HG02642 (cell line): Measurements from ENCODE around the gene NECAB2.

Source experiments
- ATAC-seq: cut with Tn5 transposase; IDR thresholded peaks from one replicate; pipeline ENCODE4 v1.9.1; 2021; ENCODE audit warnings: mild to moderate bottlenecking; ENCODE audit not compliant: unreplicated experiment, poor library complexity

NECAB2 gene

DNA sequence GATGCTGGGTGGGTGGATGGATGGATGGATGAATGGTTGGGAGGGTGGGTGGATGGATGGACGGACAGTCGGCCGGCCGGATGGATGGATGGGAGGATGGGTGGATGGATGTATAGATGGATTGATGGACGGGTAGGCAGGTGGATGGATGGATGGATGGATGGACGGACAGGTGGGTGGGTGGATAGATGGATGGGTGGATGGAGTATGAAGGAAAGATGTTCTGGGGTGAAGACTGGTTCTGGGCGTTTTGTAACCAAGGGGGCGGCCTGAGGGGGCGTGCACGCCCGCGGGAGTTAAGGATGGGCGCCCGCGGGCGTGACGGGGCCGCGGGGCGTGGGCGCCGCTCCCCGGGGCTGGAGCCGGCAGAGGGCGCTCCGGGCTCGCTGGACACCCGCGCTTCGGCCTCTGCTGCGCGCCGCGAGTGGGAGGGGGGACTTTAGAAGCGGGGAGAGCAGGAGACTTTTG is at the start of gene NECAB2:
NECAB2 (plus strand) TSS at position 407 of the 468 bp plus-strand sequence. CDS start 405 bp downstream, outside the sequence.
- no peak for ATAC-seq

DNA sequence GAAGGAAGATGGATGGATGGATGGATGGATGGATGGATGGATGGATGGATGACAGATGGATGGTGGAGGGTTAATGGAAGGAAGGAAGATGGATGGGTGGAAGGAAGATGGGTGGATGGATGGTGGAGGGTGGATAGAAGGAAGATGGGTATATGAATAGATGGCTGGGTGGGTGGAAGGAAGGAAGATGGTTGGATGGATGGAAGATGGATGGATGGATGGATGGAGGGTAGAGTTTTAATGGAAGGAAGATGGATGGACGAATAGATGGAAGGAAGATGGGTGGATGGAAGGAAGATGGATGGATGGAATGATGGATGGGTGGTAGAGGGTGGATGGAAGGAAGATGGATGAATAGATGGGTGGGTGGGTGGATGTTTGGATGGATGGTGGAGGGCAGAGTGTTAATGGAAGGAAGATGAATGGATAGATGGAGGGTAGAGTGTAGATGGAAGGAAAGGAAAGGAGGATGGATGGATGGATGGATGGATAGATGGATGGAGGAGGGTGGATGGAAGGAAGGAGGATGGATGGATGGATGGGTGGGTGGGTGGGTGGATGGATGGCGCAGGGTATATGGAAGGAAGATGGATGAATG is 47.1 kb upstream of the NECAB2 start:
- no peak for ATAC-seq

GRCh38 chr16:83923581-83924365 is 44.3 kb upstream of the NECAB2 start:
- ATAC-seq: no peak

- no peak for ATAC-seq
Observed at GRCh38 chr16:83924686-83925085, 43.4 kb upstream of the NECAB2 start.

DNA sequence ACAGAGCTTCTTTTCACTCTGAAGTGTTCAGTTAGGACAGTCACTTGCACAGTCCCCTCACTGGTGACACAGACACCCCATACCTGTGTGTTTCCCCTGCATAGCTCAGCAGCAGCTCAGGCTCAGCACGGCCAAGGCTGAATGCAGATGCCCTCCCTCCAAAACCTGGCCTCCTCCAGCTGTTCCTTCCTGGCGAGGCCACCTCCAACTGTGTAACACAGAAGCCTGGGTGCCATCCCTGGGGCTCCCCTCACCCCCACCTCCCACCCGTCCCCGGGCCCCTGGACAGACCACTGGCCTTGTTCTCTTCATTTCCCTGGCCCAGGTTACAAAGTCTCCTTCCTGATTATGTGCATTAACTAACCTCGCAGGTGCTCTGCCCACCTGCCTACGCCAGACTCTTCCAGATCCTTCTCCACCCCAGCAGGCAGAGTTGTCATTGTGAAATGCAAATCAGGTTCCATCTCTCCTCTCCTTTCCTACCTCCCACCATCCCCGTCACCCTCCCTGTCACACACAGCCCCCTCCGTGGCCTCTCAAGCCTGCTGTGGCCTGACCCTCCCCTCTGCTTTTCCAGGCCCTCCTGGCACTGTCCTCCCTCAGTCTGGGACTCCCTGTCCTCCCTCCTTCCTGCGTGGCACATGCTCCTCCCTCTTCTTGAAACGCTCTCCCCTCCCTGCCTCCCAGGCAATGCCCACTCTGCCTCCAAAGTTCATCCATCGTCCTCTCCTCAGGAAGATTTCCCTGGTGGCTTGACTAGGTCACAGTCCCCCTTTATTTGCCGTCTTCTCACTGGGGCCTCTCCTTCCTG is 42.7 kb upstream of the NECAB2 start:
- no peak for ATAC-seq

DNA sequence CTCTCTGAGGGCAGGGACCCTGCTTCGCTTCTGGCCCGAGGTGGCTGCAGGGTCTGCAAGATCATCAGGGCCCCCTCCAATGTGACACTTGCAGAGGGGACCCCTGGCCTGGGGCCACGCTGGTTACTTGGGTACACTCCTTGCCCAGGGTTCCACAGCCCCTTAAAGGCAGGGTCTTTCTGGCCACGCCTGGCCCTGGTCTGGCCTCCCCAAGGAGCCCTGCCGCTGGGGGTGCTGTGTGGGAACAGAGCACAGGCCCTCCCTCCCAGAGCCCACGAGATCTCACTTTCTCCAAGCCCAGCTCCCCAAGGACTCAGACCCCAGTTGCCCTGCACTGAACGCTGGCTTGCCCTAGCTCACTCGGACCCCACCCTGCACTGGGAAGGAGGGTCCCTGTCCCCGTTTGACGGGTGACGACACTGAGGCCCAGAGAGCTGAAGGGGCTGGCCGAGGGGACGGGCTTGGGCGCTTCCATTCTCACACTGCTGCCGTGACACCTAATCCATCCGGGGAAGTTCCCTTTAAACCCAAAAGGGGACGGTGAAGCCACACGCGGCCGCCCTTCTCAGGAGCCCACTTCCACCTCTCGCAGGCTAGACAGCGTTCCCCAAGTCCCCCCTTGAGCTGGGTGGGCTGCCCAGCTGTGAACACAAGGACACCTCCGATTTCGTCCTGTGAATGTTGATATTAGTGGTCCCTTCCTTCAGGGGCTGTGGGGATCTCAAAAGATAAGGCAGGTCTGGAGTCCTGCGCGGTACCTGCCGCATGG is 41.9 kb upstream of the NECAB2 start:
- no peak for ATAC-seq

GRCh38 chr16:83926726-83927397 is 41.2 kb upstream of the NECAB2 start:
- ATAC-seq: no peak

DNA sequence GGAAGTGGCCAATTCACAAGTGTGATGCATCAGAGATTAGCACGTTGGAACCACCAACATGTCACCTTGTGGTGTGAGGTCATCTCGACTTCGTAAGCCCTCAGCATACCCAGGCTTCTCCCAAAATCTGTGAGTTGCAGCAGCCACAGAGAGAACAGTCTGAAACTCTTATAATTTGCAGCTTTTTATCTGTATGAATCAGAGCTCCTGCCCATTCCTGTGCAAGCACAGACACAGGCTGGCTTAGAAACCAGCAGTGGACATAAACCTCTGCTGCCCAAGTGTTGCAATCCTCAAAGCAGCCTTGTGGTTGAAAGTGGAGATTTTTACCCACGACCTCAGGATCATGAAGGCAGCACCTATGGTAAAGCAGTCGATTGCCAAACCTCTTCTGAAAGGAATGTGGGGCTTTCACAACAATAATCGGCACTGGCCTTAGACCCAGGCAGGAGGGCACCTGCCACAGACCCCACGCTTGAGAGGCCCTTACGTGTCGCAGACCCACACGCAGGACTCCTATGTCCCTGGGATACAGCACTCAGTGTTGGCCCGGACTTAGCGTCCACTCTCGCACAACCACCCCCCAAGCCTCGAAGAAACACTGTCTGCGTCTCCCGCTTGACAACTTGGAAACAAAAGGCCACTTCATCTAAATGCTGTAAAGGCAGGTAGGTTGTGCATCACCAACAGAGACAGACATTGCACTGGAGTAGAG is 39.5 kb upstream of the NECAB2 start:
- ATAC-seq: no peak

DNA sequence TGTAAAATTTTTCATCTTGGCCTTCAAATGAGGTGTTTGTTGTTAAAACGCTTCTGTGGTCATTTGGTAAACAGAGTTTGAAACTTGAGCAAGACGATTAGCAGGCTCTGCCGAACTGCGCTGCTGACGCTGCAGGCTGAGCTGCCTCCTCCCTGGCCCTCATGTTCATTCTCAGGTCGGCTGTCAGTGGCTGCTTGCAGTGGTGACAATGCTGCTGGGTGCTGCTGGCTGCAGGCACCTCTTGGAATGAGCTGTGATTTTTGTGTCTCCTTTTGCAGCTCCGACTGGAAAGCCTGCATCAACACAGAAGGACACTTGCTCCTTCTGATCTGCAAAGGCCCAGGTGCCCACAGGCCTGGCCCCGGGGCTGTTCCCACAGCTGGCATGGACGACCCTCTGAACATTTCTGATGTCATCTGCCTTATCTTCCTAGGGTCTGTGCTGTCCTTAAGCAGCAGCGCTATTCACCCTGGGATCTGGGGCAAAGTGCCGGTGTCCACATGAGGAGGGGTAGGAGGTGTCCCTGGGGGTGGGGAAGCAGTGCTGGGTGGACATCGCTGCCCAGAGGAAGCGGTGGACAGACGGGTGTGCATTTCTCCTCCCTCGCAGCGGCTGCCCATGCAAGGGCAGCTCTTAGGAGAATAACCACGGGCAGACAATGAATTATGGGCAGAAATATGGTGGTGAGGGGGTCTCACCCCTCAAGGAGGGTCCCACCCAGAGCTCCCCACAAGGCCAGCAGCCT is 38.1 kb upstream of the NECAB2 start:
- no peak for ATAC-seq

GRCh38 chr16:83930730-83931500 is 37.1 kb upstream of the NECAB2 start:
- ATAC-seq: no peak

DNA sequence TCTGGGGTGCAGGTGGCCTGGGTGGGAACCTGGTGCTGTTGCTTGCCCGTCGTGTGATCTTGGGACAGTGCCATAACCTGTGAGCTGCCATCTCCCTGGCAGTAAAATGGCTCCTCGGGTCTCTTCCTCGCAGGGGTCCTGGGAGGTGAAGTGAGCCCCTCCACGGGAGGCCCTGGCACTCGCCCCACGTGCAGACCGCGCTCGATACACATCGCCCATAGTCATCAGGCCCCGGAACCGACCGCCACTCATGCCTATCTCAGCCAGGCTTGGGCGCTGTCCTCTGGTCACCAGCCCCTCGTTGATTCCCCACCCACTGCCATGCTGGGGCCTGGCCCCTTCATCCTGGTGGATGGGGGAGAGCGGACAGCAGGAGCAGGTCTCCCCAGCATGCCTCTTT is 36.5 kb upstream of the NECAB2 start:
- ATAC-seq: no peak

GRCh38 chr16:83932304-83932703 is 35.7 kb upstream of the NECAB2 start:
- ATAC-seq: no peak

DNA sequence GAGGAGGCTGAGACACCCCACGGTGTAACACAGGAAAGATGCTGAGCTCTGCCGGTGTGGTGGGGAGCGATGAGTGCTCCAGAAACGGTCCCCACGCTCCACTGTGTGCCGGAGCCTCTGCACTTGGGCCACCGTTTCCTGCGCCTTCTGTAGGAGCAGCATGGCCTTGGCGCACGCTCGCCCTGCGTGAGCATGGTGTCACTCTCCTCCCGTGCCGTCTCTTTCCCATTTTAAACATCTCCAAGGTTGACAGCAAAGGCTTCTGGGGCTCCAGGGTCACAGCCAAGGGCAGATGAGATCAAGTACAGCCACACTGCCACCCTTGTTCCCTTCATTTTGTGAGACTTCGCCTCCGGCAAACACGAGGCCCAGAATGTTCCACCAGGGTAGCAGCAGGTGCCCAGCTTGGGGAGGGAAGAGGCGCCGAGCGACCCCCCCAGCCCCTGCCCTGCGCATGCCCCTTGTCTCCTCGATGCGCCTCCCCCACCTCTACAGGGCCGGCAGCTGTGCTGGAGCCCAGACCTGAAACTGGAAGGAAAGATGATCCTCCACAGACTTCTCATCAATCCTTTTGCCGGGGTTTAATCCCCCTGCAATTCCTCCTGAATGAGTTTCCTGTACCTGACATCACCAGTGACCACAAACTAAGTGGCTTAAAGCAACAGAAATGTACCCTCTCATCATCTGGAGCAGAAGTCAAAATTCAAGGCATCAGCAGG is 34.9 kb upstream of the NECAB2 start:
- ATAC-seq: no peak

GRCh38 chr16:83933885-83934683 is 34.0 kb upstream of the NECAB2 start:
- ATAC-seq: no peak

DNA sequence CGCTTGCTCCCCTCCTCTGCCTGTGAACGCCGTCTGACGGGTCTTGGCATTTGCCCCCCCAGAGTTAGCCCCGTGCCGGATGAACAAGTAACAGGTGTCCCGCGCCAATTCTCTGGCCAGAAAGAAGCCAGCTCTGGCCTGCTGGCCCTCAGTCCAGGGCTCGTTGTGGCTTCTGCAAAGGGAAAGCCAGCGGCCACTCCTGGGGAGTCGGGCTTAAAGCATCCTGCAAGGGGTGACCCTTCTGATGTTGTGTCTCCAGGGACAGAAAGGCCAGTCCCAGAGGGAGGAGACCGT is 33.4 kb upstream of the NECAB2 start:
- ATAC-seq: no peak

DNA sequence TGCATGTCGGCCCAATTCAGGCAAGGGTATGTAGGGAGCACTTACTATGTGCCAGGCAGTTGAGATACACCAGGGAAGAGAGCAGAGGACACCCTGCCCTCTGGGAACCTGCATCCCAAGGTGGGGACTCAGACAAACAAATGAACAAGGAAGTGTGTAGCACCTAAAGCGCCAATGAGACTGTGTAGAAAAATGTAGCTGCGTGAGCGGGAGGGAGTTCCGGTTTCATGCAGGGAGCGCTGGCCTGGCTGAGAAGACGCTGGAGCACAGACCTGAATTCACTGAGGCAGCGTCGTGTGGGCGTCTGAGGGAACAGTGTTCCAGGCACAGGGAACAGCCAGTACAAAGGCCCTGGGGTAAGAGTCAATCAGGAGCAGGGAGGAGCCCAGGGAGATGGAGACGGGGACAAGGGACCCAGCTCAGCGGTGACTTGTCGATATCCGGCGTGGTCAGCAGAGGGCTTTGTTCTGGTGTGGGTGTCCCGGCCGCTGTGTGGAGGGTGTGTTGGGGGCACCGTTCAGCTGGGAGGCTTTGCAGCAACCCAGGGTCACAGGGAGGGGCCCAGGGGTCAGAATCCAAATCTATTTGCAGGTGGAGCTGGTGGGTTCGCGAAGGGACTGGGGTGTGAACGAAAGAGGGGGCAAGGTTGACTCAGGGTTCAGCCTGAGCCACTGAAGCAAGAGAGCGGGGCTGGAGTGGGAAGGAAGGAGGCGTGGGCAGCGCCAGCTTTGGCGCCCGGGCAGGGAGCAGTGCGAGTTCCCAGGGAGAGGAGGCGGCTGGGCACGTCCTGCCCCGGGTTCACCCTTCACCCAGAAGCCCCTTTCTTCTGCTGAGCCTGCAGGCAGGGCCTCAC is 32.8 kb upstream of the NECAB2 start:
- ATAC-seq: no peak
